ENCODE results near the gene RBFOX2.

DNA sequence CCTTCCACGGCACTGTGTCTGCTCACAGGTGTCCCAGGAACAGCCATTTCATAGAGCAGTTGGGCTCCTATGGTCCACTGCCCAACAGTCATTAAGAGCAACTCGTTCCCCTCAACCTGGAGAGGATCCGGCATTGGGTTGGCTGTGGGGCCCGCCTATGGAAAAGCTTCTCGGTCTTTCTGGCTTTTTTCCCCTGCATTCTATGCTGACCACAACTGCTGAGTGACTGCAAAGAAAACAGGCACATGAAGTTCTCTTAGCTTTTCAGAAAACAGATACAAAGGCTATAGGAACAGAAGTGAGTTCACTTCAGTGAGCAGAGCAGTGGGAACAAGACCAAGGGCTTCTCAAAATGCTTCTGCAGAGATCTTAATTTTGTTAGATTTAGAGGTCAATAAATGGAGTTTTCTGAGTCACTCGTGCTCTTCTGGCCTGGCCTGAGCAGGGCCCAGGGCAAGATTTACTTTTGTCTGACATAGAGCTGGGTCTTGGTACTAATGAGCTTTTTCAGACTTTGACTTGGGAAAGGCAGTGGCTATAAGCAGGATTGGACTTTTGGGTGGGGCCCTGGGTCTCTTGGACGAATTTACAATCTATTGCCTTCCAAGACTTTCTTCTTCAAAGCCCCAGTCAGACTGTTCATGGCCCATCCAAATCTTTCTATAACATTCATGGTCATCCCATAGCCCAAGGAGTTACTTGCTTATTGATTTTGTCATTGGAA is 324.6 kb downstream of the RBFOX2 start:
- no peak for TF ChIP-seq CTCF (conservative IDR thresholded peaks at IDR 0.05 in 1 of 2, IDR thresholded peaks at IDR 0.05 in 1 of 2; ENCODE audit: low read depth in 1 of 2, low read length in 2 of 2)
- no peak for TF ChIP-seq EZH2 (IDR thresholded peaks at IDR 0.05; ENCODE audit: low read length, missing control alignments)

Data from fibroblast of lung (primary cell).